ENCODE measurements around the gene CIB1.

CIB1 gene

DNA sequence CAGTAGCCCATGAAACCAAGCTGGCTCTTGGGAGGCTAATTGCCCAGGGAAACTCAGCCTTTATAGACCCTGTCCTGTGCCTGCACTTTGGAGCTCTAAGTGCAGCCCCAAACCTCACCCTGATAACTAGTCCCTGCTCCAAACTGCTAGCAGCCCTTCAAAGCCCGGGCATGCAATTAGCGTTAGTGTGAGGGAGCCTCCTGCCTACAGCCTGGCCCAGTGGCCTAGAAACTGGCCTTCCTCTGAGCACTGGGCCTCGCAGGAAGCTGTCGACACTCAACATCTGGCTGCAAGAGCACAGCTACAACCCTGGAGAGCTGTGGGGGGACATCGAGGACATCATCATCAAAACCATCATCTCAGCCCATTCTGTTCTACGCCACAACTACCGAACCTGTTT lies 24.0 kb upstream of the CIB1 start:
- no peak for DNase-seq (ENCODE audit: extremely low read depth, low read depth)
- TF ChIP-seq, protein P1, sequence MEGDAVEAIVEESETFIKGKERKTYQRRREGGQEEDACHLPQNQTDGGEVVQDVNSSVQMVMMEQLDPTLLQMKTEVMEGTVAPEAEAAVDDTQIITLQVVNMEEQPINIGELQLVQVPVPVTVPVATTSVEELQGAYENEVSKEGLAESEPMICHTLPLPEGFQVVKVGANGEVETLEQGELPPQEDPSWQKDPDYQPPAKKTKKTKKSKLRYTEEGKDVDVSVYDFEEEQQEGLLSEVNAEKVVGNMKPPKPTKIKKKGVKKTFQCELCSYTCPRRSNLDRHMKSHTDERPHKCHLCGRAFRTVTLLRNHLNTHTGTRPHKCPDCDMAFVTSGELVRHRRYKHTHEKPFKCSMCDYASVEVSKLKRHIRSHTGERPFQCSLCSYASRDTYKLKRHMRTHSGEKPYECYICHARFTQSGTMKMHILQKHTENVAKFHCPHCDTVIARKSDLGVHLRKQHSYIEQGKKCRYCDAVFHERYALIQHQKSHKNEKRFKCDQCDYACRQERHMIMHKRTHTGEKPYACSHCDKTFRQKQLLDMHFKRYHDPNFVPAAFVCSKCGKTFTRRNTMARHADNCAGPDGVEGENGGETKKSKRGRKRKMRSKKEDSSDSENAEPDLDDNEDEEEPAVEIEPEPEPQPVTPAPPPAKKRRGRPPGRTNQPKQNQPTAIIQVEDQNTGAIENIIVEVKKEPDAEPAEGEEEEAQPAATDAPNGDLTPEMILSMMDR (IDR thresholded peaks at IDR 0.05; ENCODE audit: low read depth, low read length, missing control alignments), result no peak
- no peak overlapping the region for H3K4me3 ChIP-seq (replicated peaks; ENCODE audit: low read depth, low read length)

DNA sequence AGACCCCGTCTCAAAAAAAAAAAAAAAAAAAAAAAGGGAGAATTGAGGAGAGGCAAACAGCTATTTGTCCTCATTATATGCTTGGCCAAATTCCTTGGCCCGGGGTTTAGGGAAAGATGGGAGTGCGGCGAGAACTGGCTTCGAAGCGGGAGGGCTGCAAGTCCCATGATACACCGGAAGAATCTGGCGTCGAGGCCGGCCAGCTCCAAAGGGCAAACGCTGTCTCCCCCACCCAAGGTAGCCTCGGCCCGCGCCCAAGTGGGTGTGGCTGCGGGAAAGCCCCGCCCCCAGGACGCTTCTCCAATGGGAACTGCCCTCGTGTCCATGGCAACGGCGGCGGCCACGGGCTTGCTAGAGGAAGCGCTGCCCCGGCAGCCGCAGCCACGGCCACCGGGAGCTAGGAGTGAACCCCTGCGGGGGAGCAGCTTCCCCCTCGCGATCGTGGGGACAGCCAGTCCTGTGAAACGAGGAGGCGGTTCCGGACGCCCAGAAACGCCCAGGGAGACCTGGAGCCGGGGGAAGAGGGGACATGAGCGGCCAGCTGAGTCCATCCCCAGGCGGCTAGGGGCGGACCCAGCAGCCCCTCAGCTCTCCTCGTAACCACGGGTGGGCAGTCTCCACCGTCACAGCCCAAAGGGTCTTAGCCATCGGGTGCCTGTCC lies 15.6 kb upstream of the CIB1 start, which contains the start of gene TTLL13:
Gene TTLL13 (plus strand): TSS at position 354 of the 661 bp plus-strand sequence. CDS start 1,075 bp downstream, outside the sequence.
- peak; percentile 50 for DNase-seq (ENCODE audit: extremely low read depth, low read depth)
- TF ChIP-seq, protein P1 (IDR thresholded peaks at IDR 0.05; ENCODE audit: low read depth, low read length, missing control alignments), result no peak
- H3K4me3 ChIP-seq (replicated peaks; ENCODE audit: low read depth, low read length), result peak within 1 kb of the TSS; percentile 58

DNA sequence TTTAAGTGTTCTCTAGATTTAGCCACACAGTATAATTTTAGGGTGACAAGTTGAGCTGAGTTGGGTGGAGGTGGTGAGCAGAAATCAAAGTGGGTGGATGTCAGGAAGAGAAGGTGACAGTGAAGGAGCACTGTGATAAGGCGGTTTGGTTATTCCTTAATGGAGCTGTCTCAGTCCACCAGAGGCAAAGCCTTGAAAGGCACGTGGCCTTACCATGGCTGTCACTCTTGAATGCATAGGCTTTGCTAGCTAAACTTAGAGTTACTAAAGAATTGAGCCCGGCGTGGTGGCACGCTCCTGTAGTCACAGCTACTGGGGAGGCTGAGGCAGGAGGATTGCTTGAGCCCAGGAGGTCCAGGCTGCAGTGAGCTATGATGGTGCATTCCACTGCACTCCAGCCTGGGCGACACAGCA lies 15.1 kb upstream of the CIB1 start:
- peak overlapping the region; percentile 58 for H3K4me3 ChIP-seq (replicated peaks; ENCODE audit: low read depth, low read length)
- DNase-seq (ENCODE audit: extremely low read depth, low read depth), result no peak
- TF ChIP-seq, protein P1 (IDR thresholded peaks at IDR 0.05; ENCODE audit: low read depth, low read length, missing control alignments), result no peak

DNA sequence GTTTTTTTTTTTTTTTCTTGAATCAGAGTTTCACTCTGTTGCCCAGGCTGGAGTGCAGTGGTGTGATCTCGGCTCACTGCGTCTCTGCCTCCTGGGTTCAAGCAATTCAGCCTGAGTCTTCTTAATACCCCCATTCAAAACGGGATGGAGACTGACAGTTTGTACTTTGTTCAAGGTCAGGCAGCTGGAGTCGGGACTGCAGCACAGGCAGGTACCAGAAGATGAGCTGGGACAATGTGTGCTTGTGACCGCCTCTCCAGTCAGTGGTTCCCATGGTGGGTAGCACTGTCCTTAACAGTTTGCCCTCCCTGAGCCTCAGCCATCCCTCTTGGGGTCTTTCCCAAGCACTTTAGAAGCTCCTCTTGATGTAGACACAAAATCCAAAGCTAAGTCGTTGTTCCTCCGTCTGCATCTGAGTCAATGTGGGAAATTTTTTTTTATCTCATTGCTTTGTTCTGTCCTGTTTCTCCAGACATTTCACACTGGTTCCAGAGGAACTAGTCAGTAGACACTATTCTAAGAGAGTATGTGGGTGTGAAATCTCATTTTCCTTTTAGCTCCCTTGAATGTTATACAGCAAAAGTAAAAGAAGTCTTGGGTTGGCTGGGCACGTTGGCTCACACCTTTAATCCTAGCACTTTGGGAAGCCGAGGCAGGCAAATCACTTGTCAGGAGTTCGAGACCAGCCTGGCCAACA lies 10.3 kb upstream of the CIB1 start:
- TF ChIP-seq, protein P1 (IDR thresholded peaks at IDR 0.05; ENCODE audit: low read depth, low read length, missing control alignments), result no peak
- DNase-seq (ENCODE audit: extremely low read depth, low read depth), result no peak
- H3K4me3 ChIP-seq (replicated peaks; ENCODE audit: low read depth, low read length), result no peak overlapping the region

DNA sequence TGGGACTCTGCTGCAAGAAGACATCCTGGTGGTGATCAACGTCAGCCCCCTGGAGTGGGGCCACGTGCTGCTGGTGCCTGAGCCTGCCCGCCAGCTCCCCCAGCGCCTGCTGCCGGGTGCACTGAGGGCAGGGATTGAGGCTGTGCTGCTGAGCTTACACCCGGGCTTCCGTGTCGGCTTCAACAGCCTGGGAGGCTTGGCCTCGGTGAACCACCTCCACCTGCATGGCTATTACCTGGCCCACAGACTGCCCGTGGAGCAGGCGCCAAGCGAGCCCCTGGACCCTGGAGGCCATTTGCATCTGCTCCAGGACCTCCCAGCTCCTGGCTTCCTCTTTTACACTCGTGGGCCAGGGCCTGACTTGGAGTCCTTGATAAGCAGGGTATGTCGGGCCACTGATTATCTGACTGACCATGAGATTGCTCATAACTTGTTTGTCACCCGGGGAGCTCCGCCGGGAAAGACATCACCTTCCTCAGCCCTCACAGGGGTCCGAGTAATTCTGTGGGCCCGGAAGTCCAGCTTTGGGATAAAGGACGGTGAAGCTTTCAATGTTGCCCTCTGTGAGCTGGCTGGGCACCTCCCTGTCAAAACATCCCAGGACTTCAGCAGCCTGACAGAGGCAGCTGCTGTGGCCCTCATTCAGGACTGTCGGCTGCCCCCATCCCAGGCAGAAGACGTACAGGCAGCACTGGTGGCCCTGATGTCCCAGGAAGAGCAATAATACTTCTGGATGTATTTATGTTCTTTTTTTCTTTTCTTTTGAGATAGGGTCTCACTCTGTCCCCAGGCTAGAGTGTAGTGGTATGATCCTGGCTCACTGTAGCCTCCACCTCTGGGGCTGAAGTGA lies 7.8 kb upstream of the CIB1 start:
- H3K4me3 ChIP-seq (replicated peaks; ENCODE audit: low read depth, low read length), result no peak overlapping the region
- TF ChIP-seq, protein P1 (IDR thresholded peaks at IDR 0.05; ENCODE audit: low read depth, low read length, missing control alignments), result no peak
- no peak for DNase-seq (ENCODE audit: extremely low read depth, low read depth)

DNA sequence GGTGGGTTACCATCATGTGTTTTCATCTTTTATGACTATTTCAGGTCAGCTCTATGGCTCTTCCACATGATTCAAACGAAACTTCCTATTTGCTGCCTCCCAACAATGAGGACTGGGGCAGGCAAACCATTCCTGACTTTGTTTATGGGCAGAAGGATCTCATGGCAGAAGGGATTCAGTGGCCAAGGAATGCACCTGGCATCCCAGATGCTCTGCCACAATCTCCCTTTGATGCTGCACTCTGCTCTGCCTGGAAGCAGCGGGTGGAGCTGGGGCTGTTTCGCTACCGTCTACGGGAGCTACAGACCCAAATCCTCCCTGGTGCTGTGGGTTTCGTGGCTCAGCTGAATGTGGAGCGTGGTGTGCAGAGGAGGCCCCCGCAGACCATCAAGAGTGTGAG lies 7.1 kb upstream of the CIB1 start:
- H3K4me3 ChIP-seq (replicated peaks; ENCODE audit: low read depth, low read length), result no peak overlapping the region
- no peak for DNase-seq (ENCODE audit: extremely low read depth, low read depth)
- TF ChIP-seq, protein P1 (IDR thresholded peaks at IDR 0.05; ENCODE audit: low read depth, low read length, missing control alignments), result no peak
